ENCODE measurements around the gene PLS1.
A peak's percentile ranks its signal among the peaks of the same experiment; 100 is the strongest.
"Not testable (repeated sequence)": the region's sequence is repeated elsewhere in the genome, so short reads cannot be mapped to it uniquely, and the experiment has no call there.

The PLS1 gene

GRCh38 chr3:142706321-142707127 is 110.3 kb downstream of the PLS1 start:
- DNase-seq: no peak

- DNase-seq: no peak
Observed at GRCh38 chr3:142709207-142709606, 113.0 kb downstream of the PLS1 start.

GRCh38 chr3:142714882-142715281 is 118.7 kb downstream of the PLS1 start:
- DNase-seq: not testable (repeated sequence)

GRCh38 chr3:142716102-142716501 is 119.9 kb downstream of the PLS1 start:
- no peak for DNase-seq

- DNase-seq: no peak
Observed at GRCh38 chr3:142723665-142723967, 127.4 kb downstream of the PLS1 start.

GRCh38 chr3:142723968-142724681 is 127.9 kb downstream of the PLS1 start, which contains the start of gene TRPC1:
Gene TRPC1 (plus strand): TSS chr3:142724034. CDS start chr3:142724560, 526 bp downstream.
- DNase-seq: peak; percentile 77

GRCh38 chr3:142724682-142725356 is 128.6 kb downstream of the PLS1 start:
- peak; percentile 39 for DNase-seq

GRCh38 chr3:142725357-142725739 is 129.2 kb downstream of the PLS1 start:
- no peak for DNase-seq

GRCh38 chr3:142726017-142726416 is 129.8 kb downstream of the PLS1 start:
- no peak for DNase-seq

GRCh38 chr3:142732066-142732465 is 135.9 kb downstream of the PLS1 start:
- no peak for DNase-seq

GRCh38 chr3:142734834-142735233 is 138.6 kb downstream of the PLS1 start:
- no peak for DNase-seq

GRCh38 chr3:142735462-142735861 is 139.3 kb downstream of the PLS1 start:
- peak; percentile 25 for DNase-seq

GRCh38 chr3:142738396-142738795 is 142.2 kb downstream of the PLS1 start:
- no peak for DNase-seq

GRCh38 chr3:142746646-142747045 is 150.5 kb downstream of the PLS1 start:
- DNase-seq: no peak

GRCh38 chr3:142750531-142750930 is 154.3 kb downstream of the PLS1 start:
- not testable (repeated sequence) for DNase-seq

GRCh38 chr3:142752605-142753004 is 156.4 kb downstream of the PLS1 start:
- not testable (repeated sequence) for DNase-seq

- no peak for DNase-seq
Observed at GRCh38 chr3:142754494-142754893, 158.3 kb downstream of the PLS1 start.
